AG09309 (cell line): ENCODE measurements around the gene STMP1.

Experiments used
- DNase-seq: peaks from one replicate; pipeline ENCODE4 v3.0.0-alpha.2; 2010; ENCODE audit warnings: low read depth
- H3K4me3 ChIP-seq: 2 replicates; pipeline ENCODE4 v1.5.1; 2011; ENCODE audit warnings: mild to moderate bottlenecking, low read depth, low read length, moderate library complexity; ENCODE audit not compliant: control insufficient read depth
- CTCF ChIP-seq: IDR thresholded peaks from 2 replicates; pipeline ENCODE4 v1.5.1; 2011; ENCODE audit warnings: mild to moderate bottlenecking, low read depth, low read length, inconsistent platforms; ENCODE audit not compliant: insufficient read depth, control insufficient read depth; ENCODE audit errors: missing control alignments

STMP1 gene

GRCh38 chr7:135712796-135713195 lies 50.5 kb downstream of the STMP1 start:
- no peak for TF ChIP-seq CTCF

DNA sequence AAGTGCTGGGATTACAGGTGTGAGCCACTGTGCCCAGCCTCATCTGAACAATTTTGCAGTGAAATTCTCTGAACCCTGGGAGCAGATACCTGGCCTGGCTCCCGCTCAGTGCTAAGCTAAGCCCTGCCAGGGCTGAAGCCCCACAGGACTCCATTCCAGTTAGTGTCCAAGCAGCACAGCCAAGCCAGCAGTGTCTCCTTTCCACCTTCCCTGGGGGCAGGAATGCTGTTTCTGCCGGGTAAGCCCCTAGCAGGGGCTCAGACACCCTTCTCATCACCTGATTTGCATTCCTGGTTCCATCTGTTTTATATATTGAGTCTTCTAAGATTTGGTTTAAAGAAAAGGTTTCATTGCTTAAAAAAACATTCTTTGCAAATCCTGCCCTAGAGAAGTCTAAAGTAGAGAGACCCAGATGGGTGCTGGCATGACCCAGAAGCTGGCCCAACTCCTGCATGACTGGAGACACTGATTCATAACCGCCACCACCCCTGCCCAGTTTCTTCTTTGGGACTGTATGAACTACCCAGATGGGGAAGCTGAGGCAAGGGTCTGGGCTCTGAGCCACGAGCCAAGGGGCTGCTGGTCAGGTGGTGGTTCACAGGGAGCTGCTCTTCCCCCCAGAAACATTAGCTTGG lies 51.6 kb downstream of the STMP1 start:
- no peak for DNase-seq
- H3K4me3 ChIP-seq, result no peak overlapping the region; the same call in 1 of the 2 replicates
- no peak for TF ChIP-seq CTCF

More at GRCh38 chr7:135712796-135713195, 50.5 kb downstream of the STMP1 start:
- no peak overlapping the region for H3K4me3 ChIP-seq
- no peak for DNase-seq

- peak; percentile 39 for DNase-seq
- H3K4me3 ChIP-seq, result peak overlapping the region; percentile 8; the same call in 1 of the 2 replicates
- TF ChIP-seq CTCF, result no peak
These were observed 52.3 kb downstream of the STMP1 start for GRCh38 chr7:135714534-135715009.

DNA sequence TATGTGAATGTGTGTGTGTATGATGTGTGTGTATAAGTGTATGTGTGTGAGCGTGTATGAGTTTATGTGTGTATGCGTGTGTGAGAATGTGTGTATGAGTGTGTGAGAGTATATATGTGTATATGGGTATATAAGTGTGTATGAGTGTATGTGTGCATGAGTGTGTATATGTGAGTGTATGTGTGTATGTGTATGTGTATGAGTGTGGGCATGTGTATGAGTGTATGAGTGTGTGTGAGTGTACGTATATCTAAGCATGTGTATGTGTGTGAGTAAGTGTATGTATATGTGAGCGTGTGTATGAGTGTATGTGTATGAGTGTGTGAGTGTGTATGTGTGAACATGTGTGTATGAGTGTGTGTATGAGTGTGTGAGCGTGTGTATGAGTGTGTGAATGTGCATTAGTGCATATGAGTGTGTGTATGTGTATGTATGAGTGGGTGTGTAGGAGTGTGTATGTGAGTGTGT lies 52.8 kb downstream of the STMP1 start:
- H3K4me3 ChIP-seq, result no peak overlapping the region
- no peak for DNase-seq
- TF ChIP-seq CTCF, result no peak

DNA sequence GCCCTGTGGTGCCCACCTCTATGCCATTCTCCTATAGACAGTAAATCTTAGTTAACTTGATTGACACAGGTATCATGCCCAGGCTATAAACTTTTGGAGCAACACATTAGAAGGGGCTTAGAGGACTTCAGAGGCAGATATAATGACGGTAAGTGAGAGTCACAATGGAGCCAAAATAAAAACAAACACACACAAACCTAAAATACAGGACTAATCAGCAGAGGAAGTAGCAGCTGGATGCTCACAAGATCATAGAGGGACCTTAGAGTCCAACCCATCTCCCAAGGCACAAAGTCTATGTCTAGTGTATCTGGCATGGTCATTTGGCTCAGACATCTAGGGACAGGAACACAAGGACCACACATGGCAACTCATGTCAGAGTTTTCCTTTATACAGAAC lies 53.4 kb downstream of the STMP1 start:
- no peak overlapping the region for H3K4me3 ChIP-seq
- no peak for DNase-seq
- TF ChIP-seq CTCF, result no peak

- DNase-seq, result peak; percentile 20
- TF ChIP-seq CTCF, result no peak
These were observed 54.4 kb downstream of the STMP1 start for GRCh38 chr7:135716677-135717238.

DNA sequence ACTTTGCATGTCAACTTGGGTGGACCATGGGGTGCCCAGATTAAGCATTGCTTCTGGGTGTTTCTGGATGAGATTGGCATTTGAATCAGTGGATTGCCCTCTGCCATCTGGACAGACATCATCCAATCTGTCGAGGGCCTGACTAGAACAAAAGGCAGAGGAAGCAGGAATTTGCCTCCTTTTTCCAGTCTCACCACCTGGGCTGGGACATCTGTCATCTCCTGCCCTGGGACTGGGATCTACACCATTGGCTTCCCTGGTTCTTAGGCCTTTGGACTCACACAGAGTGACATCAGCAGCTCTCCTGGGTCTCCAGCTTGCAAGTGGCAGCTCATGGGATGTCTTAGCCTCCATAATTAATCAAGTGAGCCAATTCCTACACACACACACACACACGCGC lies 55.4 kb downstream of the STMP1 start:
- H3K4me3 ChIP-seq, result no peak overlapping the region
- no peak for TF ChIP-seq CTCF
- DNase-seq, result no peak

More at GRCh38 chr7:135716677-135717238, 54.4 kb downstream of the STMP1 start:
- no peak overlapping the region for H3K4me3 ChIP-seq
